T-helper 1 cell (primary cell): ENCODE results near the gene PROS1.
"Not testable (repeated sequence)": the region's sequence is repeated elsewhere in the genome, so short reads cannot be mapped to it uniquely, and the experiment has no call there.

Source experiments
- DNase-seq, 5 donors: peaks; one replicate each; pipeline ENCODE4 v3.0.0-alpha.2; 2012 to 2020

The PROS1 gene

DNA sequence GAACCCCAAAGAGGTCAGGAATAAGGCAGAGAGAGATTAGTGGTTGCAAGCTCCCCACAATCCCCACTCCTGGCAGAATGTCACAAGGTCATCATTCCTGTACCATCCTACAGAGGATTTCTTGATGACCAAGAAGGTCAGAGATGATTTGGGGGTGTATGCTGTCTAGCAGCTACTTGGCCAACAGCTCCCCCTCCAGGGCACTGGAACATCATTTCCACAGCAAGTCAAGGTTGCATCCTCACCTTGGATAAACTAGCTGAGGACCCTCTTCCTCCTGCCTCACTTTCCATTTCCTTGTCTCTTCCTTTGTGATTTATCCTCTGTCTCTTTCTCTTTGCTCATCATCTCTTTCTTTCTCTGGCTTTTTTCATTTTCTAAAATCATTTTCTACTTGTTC is 106.3 kb downstream of the PROS1 start:
- DNase-seq = no peak

DNA sequence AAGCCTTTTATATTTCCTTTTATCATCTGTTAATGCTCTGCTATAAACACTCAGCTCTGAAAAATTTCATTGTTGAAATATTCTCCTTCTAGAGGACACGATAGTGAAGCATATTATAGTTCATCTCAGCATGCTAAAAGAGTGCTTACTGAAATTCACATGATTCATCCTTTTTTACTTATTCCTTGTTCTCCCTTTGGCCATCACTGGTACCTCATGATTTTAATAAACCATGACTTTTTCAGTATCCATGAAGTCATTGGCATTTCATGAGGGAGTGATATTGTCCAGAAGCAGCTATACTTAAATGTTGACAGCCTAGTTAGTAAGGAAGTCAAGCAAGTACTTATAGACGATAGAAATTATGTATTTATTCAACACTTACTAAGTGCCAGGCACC is 112.7 kb downstream of the PROS1 start:
- no peak for DNase-seq

DNA sequence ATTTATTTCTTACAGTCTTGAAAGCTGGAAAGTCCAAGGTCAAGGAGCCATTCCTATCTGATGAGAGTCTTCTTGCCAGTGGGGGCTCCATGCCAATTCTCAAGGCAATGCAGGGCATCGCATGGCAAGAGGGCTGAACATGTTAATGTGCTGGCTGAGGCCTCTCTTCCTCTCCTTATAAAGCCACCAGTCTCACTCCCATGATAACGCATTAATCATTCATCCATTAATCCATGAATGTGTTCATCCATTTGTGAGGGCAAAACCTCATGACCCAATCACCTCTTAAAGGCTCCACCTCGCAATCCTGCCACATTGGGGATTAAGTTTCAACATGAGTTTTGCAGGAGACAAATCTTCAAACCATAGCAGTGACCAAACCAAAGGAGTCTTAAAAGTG is 118.3 kb downstream of the PROS1 start:
- DNase-seq = no peak

DNA sequence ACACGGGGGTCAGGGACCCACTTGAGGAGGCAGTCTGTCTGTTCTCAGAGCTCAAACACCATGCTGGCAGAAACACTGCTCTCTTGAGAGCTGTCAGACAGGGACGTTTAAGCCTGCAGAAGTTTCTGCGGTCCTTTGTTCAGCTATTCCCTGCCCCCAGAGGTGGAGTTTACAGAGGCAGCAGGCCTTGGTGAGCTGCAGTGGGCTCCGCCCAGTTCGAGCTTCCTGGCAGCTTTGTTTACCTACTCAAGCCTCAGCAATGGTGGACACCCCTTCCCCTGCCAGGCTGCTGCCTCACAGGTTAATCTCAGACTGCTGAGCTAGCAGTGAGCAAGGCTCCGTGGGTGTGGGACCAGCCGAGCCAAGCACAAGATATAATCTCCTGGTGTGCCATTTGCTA is 121.5 kb downstream of the PROS1 start:
- not testable (repeated sequence) for DNase-seq

DNA sequence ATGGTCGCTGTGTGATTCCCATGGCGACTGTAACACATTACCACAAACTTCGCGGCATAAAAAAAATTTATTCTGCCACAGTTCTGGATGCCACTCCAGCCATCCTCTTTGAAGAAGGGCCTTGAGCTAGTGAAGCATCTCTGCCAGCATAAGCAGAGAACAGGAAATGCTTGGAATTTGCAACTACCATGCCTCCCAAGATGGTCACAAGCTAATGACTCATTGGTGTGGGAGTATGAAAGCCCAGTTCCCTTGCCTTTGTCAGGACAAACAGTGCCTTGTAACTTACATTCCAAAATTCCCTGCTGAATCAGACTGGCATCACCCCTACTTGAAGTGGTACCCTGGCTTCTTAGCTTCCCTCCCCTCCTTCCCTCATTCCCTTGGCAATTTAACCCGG is 129.7 kb downstream of the PROS1 start:
- DNase-seq = no peak

DNA sequence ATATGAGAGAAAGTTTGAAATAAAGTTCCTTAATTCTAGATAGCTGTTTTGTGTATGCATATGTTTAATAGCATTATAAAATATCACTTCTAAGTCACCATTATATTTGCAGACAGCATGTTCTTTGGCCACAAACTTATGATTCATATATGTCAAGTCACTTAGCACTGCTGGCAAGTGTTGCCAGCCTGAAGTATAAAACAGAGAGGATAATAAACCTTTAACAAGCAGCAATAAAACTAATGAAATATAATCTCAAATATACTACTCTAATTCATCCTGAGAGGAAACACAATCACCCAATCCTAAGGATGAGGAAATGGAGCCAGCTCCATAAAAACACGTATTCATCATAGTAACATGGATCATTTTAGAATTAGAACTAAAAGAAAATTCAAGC is 134.5 kb downstream of the PROS1 start:
- DNase-seq = not testable (repeated sequence)
